Loucy (cell line): Measurements from ENCODE around the gene DIABLO.

ENCODE experiments used
- CTCF ChIP-seq: fragments of 200-600 bp; sonication (generic); conservative IDR thresholded peaks from 2 replicates; pipeline ENCODE4 v1.5.1; 2014; ENCODE audit warnings: mild to moderate bottlenecking, antibody characterized with exemption, low read length
- EZH2phosphoT487 ChIP-seq: fragments of 200-600 bp; IDR thresholded peaks from 2 replicates; pipeline ENCODE4 v1.6.1; 2018; ENCODE audit warnings: antibody characterized with exemption, mild to moderate bottlenecking, moderate library complexity, borderline replicate concordance

DNA sequence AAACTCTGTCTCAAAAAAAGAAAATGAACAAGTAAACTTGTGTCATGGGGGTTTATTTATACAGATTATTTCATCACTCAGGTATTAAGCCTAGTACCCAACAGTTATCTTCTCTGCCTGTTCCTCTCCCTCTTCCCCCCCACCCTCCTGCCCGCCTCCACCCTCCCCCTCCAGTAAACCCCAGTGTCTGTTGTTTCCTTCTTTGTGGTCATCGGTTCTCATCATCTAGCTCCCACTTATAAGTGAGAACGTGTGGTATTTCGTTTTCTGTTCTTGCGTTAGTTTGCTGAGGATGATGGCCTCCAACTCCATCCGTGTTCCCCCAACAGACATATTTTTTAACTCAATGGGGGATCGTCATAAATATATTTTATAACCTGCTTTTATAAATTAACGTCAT lies 64.2 kb downstream of the DIABLO start:
- no peak for TF ChIP-seq CTCF
- TF ChIP-seq EZH2phosphoT487 = no peak
